Stimulated activated CD4-positive, alpha-beta T cell treated with anti-CD3 and anti-CD28 coated beads, Interleukin-15, amount 100 ng/mL, for 24 hours (primary cell): Measurements from ENCODE around the gene C14orf119.

ENCODE experiments used
- DNase-seq: peaks from one replicate; pipeline ENCODE4 v3.0.0-alpha.2; 2020

Gene C14orf119

DNA sequence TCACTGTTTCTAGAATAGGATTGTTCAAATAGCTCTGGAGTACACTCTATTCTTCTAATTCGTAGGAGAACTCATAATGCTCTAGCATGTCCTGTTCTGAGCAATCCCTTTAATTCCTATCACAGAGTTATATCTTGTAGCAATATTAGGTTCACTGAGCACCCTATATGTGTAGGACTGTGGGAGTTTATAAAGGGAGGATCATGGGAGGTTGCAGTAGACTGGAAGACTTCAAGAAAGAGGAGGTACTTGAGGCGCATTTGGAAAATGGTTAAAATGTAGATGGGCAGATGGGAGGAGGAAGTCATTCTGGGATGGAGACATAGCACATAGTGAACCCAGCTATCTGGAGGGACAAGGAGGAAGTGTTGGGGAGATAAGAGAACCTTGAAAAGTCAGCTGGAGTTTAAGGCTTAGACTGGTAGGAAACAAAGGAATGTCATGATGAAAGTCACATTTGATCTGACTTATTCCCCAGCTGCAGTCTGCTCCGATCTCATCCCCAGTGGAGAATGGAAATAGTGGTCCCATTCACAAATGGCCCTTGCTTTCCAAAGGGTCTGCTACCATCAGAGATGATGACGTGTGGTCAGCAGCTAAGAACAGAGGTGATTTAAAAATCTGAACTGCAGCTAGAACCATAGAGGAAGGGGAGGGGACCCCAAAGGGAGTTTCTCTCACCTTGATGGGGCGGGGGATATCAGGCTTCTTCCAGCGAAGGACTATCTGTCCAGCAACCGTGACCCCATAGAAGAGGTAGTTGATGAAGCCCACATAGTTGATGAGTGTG lies 33.9 kb downstream of the C14orf119 start:
- no peak for DNase-seq

DNA sequence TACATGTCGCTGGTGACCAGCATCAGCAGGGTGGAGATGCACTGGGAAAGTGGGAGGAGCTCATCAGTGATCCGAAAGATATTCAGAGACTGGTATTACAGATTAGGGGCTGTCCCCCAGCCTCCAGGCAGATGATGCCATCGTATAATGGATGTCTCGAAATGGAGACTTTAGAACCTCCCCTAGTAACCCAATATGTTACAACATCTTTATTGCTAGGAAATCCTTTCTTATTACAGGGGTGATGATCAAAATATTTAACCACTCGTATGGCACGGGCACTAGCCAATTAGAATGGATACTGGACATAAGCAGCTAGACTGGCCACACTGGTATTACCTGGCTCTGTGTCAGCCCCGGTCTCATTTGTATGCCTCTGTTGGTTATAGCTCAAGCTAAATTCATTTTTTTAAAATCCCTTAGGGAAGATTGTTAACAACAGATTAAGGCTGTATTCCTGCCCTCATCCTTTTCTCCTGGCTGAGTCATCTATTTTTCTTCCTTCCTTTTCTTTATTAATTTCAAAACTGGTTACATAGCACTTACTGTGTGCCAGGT lies 34.5 kb downstream of the C14orf119 start:
- no peak for DNase-seq

DNA sequence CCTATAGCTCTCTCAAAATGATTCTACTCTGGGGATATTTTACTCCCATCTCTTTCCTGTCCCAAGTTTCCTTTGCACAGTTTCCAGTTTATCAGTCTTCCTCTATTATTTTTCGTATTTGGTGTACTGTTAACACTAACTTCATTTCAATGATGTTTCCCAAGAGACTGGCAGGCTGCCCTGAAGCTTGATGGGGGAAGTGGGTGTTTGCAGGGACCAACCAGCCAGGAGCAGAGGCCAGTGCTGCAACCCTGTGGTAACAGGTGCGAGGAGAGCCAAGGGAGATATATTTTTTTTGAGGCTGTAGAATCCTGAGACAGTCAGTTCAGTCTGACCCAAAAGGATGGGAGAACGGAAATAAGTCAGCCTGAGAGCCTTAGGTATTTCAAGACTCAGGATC lies 35.6 kb downstream of the C14orf119 start:
- DNase-seq, result no peak

- no peak for DNase-seq
Measured at GRCh38 chr14:23131482-23131881, 36.2 kb downstream of the C14orf119 start.

DNA sequence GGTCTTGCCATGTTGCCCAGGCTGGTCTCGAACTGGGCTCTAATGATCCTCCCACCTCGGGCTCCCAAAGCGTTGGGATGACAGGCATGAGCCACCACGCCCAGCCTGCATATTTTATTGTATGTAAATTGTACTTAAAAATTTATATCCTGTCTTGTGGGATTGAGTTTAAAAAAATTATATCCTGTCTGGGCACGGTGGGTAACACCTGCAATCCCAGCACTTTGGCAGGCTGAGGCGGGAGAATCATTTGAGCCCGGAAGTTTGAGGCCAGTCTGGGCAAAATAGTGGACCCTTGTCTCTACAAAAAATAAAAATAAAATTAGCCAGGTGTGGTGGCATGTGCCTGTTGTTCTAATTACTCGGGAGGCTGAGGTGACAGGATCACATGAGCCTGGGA lies 37.7 kb downstream of the C14orf119 start:
- DNase-seq, result no peak

DNA sequence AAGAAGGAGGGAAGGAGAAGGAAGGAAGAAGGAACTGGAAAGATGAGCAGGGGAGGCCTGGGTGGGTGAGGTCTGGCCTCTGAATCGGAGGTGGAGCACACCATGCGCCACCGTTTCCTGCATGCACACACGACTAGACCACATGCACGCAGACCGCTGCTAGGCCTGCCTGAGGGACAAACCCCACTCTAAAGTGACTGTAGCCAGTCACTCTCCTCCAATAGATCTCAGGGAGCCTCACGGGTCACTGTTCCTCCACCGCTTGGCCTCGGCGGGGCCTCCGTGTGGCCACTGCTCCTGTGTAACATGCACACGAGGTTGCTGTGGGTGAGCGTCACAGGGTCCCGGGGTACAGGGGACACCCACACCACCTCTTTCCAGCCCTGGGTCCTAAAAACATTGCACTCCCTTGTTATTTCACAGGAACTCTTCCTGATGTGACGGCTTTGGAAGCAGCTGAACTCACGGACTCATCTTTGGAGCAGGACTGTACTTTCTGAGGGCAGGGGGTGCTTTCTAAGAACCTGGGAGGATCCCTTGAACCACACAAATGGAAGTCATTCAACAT lies 41.3 kb downstream of the C14orf119 start:
- DNase-seq, result no peak

- DNase-seq, result no peak
Measured at GRCh38 chr14:23137192-23137812, 42.0 kb downstream of the C14orf119 start.

DNA sequence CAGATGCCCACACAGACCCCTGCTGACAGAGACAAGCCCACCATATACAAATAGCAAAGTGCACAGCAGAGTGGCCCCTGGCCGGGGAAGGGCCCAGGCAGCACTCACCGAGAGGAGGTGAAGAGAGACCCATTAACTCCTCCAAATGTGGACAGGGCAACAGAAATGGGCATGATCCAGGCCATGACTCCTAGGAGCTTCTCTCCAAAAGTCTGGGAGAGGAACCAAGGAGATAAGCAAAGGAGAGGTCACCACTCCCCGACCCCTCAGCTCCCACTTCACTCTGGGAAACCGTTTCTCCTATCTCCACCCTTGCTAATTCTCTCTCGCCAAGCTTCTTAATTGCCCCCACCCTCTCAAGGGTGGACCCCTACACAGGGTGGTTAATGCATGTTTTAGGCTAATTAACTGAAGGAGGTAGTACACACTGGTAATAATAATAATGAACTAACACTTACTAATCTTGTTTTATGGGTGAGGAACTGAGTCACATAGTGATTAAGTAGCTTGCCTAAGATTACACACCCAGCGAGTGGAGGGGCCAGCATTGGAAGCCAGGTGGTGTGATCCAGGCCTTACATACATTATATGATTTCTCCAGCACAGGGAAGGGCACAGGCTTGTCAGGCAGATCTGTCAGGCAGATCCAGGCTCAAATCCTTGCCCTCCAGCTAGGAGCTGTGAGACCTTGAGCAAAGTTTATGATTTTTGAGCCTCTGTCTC lies 42.7 kb downstream of the C14orf119 start:
- no peak for DNase-seq

- no peak for DNase-seq
Measured at GRCh38 chr14:23139874-23140273, 44.6 kb downstream of the C14orf119 start.

- DNase-seq, result no peak
Measured at GRCh38 chr14:23140371-23140770, 45.1 kb downstream of the C14orf119 start.

GRCh38 chr14:23141706-23142444 lies 46.6 kb downstream of the C14orf119 start:
- no peak for DNase-seq

DNA sequence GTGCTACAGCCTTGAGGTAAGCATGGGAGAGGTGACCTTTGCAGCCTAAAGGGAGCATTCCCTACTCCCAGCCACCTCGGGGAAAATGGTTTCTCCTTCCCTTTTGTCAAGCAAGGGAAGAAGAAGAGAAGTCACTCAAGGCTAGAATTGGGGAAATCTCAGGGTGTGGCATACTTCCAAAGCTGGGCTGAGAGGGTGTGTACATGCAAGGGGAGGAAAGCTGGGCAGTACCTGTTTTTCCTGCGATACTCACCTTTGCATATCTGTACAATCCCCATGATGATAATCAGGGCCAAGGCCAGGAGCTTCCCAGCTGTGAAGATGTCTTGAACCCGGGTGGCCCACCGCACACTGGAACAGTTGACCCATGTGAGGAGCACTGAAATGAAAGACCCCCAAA lies 47.5 kb downstream of the C14orf119 start:
- DNase-seq, result no peak

DNA sequence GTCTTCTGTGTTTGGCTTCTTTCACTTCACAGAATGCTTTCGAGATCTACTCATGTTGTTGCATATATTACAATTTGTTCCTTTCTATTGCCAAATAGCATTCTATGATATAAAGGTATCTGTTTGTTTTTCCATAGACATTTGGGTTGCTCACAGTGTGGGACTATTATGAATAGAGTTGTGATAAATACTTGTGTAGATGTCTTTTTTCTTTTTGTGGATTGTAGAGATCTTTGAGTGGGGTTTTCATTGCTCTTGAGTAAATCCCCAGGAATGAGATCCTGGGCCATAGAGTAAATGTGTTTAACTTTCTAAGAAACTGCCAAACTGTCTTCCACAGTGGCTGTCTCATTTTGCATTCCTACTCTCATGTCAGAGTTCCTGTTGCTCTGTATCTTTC lies 48.6 kb downstream of the C14orf119 start:
- no peak for DNase-seq

- no peak for DNase-seq
Measured at GRCh38 chr14:23145794-23146350, 50.6 kb downstream of the C14orf119 start.

DNA sequence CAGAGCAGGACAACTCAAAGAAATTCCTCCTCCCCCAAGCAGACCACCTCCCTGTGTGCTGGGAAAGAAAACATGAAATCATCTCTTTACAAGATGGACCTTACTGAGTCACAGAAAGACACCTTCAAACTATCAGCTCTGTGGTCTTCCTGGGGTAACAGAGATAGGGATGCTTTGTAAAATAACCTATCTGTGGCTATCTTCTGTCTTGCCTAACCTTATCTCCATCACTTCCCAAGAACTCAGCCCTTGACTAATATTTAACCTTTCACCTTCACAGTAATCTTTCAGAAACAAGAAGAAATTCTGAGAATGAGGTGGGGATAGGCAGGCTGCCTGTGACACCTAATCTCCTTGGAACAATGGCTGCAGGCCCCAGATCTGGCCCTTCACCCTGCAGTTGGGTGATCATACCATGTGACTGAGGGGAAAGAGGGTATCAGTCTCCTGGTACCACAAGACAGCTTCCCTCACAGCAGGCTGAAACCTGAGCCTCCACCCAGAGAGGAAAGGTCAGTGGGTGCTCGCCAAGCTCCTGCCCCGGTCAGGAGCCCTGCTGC lies 51.1 kb downstream of the C14orf119 start:
- DNase-seq, result no peak

DNA sequence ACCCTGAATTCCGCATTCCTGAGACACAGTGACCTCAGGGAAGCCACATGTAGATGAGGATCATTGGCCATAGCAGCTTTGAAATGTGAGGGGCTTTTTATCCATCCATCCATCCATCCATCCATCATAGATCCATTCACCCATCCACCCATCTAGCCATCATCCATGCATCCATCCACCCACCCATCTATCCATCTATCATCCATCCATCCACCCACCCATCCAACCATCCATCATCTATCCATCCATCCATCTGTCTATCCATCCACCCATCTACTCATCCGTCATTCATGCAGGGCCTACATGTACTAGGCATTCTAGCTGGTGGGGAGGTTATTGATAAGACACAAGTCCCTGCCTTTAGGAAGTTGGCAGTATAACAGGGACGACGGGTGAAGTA lies 51.7 kb downstream of the C14orf119 start:
- no peak for DNase-seq

DNA sequence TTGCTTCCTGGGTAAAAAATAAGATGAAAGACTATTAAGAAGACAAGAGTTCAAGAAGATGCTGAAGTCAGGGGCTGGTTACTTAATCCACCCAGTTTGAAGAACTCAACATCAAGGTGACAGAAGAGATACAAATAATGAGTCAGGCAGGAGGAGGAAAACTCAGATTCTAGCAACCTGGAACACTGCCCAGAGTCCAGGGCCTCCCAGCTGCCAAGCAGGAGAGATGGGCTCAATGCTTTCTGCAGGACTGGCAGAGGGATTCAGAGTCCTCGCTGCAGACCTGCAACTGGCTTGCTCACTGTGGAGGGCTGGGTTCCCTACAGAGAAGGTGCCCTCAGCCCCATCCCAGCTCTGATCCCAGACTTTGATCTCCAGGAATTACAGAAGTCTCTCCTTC lies 52.4 kb downstream of the C14orf119 start:
- DNase-seq, result no peak

- no peak for DNase-seq
Measured at GRCh38 chr14:23148591-23149249, 53.4 kb downstream of the C14orf119 start.

- DNase-seq, result no peak
Measured at GRCh38 chr14:23149745-23150144, 54.4 kb downstream of the C14orf119 start.
